SU-DHL-6 (cell line): ENCODE results near the gene SUGP1.

ENCODE experiments used
- H2AFZ ChIP-seq: fragments of 200-600 bp; sonication (generic); 2 replicates; pipeline ENCODE4 v1.6.1; 2014; ENCODE audit warnings: low read depth, mild to moderate bottlenecking, moderate library complexity, mixed read lengths, antibody characterized with exemption, low read length; ENCODE audit not compliant: severe bottlenecking
- H3F3A ChIP-seq: fragments of 200-600 bp; shearing (Covaris generic); 2 replicates; pipeline ENCODE4 v1.6.0; 2016; ENCODE audit warnings: antibody characterized with exemption, mild to moderate bottlenecking; ENCODE audit not compliant: insufficient read depth
- H3K27ac ChIP-seq: fragments of 200-600 bp; sonication (generic); 2 replicates; pipeline ENCODE4 v1.5.1; 2016; ENCODE audit warnings: low read depth, mild to moderate bottlenecking, low read length, moderate library complexity, mixed read lengths
- H3K27me3 ChIP-seq: fragments of 200-600 bp; sonication (generic), shearing (Covaris generic); 2 replicates; pipeline ENCODE4 v1.6.0; 2014; ENCODE audit warnings: mild to moderate bottlenecking, low read length
- H3K36me3 ChIP-seq: fragments of 200-600 bp; sonication (generic); 2 replicates; pipeline ENCODE4 v1.6.1; 2014; ENCODE audit warnings: mild to moderate bottlenecking, low read length, mixed read lengths
- H3K4me2 ChIP-seq: fragments of 300-600, 200-600 bp; shearing (Covaris generic), sonication (generic); 2 replicates; pipeline ENCODE4 v1.6.0; 2014; ENCODE audit warnings: low read length, low read depth, mild to moderate bottlenecking; ENCODE audit not compliant: poor library complexity, severe bottlenecking
- H3K4me3 ChIP-seq: fragments of 200-600 bp; sonication (generic); 2 replicates; pipeline ENCODE4 v1.5.1; 2014; ENCODE audit warnings: antibody characterized with exemption, low read length, mild to moderate bottlenecking, mixed read lengths; ENCODE audit not compliant: insufficient read depth, poor library complexity, severe bottlenecking
- H3K79me2 ChIP-seq: fragments of 200-600 bp; sonication (generic); 2 replicates; pipeline ENCODE4 v1.6.1; 2014; ENCODE audit warnings: mild to moderate bottlenecking, low read length, moderate library complexity; ENCODE audit not compliant: insufficient read depth
- H3K9ac ChIP-seq: fragments of 200-600 bp; sonication (generic); 2 replicates; pipeline ENCODE4 v1.7.0; 2014; ENCODE audit warnings: mild to moderate bottlenecking, low read length
- H3K9me2 ChIP-seq: fragments of 200-600 bp; sonication (generic); replicated peaks from 2 replicates; pipeline ENCODE4 v1.6.1; 2014; ENCODE audit warnings: low read length; ENCODE audit not compliant: insufficient read depth
- H3K9me3 ChIP-seq: fragments of 200-600 bp; sonication (generic); 2 replicates; pipeline ENCODE4 v1.6.1; 2014; ENCODE audit warnings: low read length, mixed read lengths; ENCODE audit not compliant: insufficient read depth
- H4K20me1 ChIP-seq: fragments of 200-600 bp; sonication (generic); 2 replicates; pipeline ENCODE4 v1.6.1; 2014; ENCODE audit warnings: low read depth, mild to moderate bottlenecking, antibody characterized with exemption, low read length, moderate library complexity, mixed read lengths
- CTCF ChIP-seq: fragments of 200-600 bp; sonication (generic); IDR thresholded peaks from one replicate; pipeline ENCODE4 v1.5.1; 2017; ENCODE audit warnings: antibody characterized with exemption, mild to moderate bottlenecking, low read length, moderate library complexity; ENCODE audit not compliant: insufficient read depth, poor library complexity, severe bottlenecking
- EZH2phosphoT487 ChIP-seq: fragments of 200-600 bp; sonication (generic), shearing (Covaris generic); conservative IDR thresholded peaks from 2 replicates; pipeline ENCODE4 v1.6.1; 2018; ENCODE audit warnings: mild to moderate bottlenecking, antibody characterized with exemption, low read length, moderate library complexity, mixed read lengths

Gene SUGP1

GRCh38 chr19:19341026-19341425 is 20.7 kb upstream of the SUGP1 start:
- H3K36me3 ChIP-seq, result no peaks in the 10 kb centered on the region
- no peaks in the 10 kb centered on the region for H3K9me3 ChIP-seq
- no peaks in the 10 kb centered on the region for H4K20me1 ChIP-seq

GRCh38 chr19:19338082-19338481 is 17.8 kb upstream of the SUGP1 start:
- Histone ChIP-seq H3K36me3 (no peaks in the 10 kb centered on the region), H3K9me3 (no peaks in the 10 kb centered on the region), H3F3A (no peaks in the 10 kb centered on the region), H3K4me2 (no peak overlapping the region), H3K79me2 (0 out of 2 replicates have a peak, but pooled peaks cover 14% of the 10 kb centered on the region), H3K9ac (no peak overlapping the region), H3K9me2 (no peaks in the 10 kb centered on the region), H3K27ac (no peak overlapping the region), H3K27me3 (no peaks in the 10 kb centered on the region), H3K4me3 (no peak overlapping the region), H4K20me1 (no peaks in the 10 kb centered on the region), H2AFZ (no peak overlapping the region)
- TF ChIP-seq EZH2phosphoT487, result no peak
- no peak for TF ChIP-seq CTCF

More at GRCh38 chr19:19341026-19341425, 20.7 kb upstream of the SUGP1 start:
- no peak overlapping the region for H3K4me3 ChIP-seq
- no peaks in the 10 kb centered on the region for H3K9me2 ChIP-seq
- no peak overlapping the region for H2AFZ ChIP-seq
- no peaks in the 10 kb centered on the region for H3K79me2 ChIP-seq
- TF ChIP-seq EZH2phosphoT487, result no peak
- TF ChIP-seq CTCF, result no peak
- H3K27me3 ChIP-seq, result no peaks in the 10 kb centered on the region
- H3F3A ChIP-seq, result no peaks in the 10 kb centered on the region
- H3K9ac ChIP-seq, result no peak overlapping the region
- H3K27ac ChIP-seq, result no peak overlapping the region
- no peak overlapping the region for H3K4me2 ChIP-seq

GRCh38 chr19:19337120-19337519 is 16.8 kb upstream of the SUGP1 start:
- Histone ChIP-seq H3F3A (no peaks in the 10 kb centered on the region), H3K9ac (no peak overlapping the region), H3K9me3 (no peaks in the 10 kb centered on the region), H3K79me2 (peaks cover 23% of the 10 kb centered on the region; the same call in 1 of the 2 replicates), H3K4me2 (no peak overlapping the region), H3K36me3 (no peaks in the 10 kb centered on the region), H2AFZ (no peak overlapping the region), H3K27ac (no peak overlapping the region), H4K20me1 (no peaks in the 10 kb centered on the region), H3K9me2 (no peaks in the 10 kb centered on the region), H3K4me3 (no peak overlapping the region), H3K27me3 (no peaks in the 10 kb centered on the region)
- no peak for TF ChIP-seq CTCF
- TF ChIP-seq EZH2phosphoT487, result no peak
